ENCODE measurements around the gene USP49. TPM values are rescaled to one million over a fixed set of nuclear protein-coding genes. Genes with fewer than 3 reads are reported as not detected.

Gene USP49
- total RNA-seq, 2 experiments from 2014 or later: 6.1 to 6.3 TPM

DNA sequence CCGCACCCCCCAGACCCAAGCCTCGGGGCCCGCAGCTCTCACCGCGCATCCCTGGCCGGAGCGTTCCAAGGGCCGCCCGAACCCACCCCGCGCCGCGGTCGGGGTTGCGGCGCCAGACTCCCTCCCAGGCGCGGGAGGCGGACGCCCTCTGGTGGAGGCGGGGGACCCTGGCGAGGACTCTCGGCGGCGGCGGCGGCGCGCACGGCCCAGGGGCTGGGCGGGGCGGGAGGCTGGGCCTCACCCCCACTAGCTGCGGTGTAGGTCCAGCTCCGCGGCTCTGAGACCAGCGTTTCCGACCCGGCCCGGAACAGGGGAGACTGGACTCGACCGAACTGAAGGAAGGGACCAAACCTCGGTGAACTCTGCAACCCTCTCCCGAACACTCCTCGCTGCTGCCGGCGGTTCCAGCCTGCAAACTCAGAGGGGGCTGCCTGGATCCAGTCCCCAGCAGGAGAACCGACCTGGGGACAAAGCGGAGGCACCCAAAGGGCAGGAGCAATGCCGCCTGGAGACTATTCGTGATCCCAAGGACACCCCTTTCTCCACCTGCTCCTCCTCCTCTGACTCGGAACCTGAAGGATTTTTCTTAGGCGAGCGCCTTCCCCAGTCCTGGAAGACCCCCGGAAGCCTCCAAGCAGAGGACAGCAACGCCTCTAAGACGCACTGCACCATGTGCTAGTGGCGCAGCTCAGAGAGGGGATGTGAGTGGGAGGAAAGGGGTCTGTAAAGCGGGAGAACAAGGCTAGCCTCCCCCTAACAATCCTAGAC is 108.5 kb downstream of the USP49 start:
- DNase-seq: peak; percentile 91
- intact Hi-C loops (cut with micrococcal nuclease): loop anchor here (1.0 to 5.0 kb wide), 7 partner anchors 7 to 264 kb away; partner anchors contain the start of genes BYSL, FRS3, MED20 and TAF8
- CTCF ChIA-PET: interaction anchor here (0.5 to 5.5 kb wide), 33 partner anchors 8 to 1536 kb away, joined by 3 to 94 read pairs (median 4); partner anchors contain the start of genes BYSL, MED20, TAF8 and TBCC
- Mint-ChIP-seq H3K4me1 (ENCODE audit: low read depth) (peaks cover 20% of the 10 kb centered on the region), H3K27me3 (no peaks in the 10 kb centered on the region), H3K4me3 (peak overlapping the region; percentile 92), H3K36me3 (peaks cover 24% of the 10 kb centered on the region), H3K9me3 (no peaks in the 10 kb centered on the region), H3K27ac (peak overlapping the region; percentile 90)
- POLR2A ChIA-PET: interaction anchor here (0.6 to 1.6 kb wide), 8 partner anchors 80 to 264 kb away, joined by 3 to 10 read pairs (median 4); partner anchors contain the start of genes BYSL, CCND3, TAF8 and USP49

DNA sequence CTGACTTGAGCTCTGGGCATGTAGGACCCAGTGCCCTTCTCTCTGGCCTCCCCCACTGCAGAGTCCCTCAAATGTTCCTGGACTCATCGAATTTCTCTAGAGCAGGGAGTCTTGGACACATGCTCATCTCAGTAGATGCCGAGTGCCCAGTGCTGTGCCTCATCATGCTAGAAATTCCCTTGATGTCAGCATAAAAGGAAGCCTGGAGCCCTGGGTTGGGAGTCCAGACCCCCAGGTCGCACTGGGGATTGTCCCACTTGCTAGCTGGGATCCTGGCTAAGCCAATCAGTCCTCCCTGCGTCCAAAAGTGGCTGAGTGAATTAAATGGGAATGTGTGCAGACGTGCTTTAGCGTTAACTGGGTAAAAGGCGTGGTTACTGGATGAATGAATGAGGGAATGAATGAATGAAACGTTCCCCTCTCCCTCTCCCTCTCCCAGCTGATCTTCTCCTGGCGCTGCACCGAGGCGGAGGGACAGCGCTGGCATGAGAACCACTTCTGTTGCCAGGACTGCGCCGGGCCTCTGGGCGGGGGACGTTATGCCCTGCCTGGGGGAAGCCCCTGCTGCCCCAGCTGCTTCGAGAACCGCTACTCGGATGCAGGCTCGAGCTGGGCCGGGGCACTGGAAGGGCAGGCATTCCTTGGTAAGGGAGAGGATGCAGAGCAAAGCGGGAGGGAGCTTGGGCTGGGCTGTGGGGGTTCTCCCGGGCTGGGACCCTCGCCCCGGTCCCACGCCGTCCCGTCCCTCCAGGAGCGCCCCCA is 109.3 kb downstream of the USP49 start:
- no peak overlapping the region for H3K27ac Mint-ChIP-seq
- POLR2A ChIA-PET: interaction anchor here (0.9 to 1.6 kb wide), 2 partner anchors 135 to 237 kb away, joined by 3 to 4 read pairs; partner anchors contain the start of gene BYSL
- peaks cover 5% of the 10 kb centered on the region for H3K27me3 Mint-ChIP-seq
- intact Hi-C loops (cut with micrococcal nuclease): loop anchor here (5.0 kb wide), 1 partner anchor 151 kb away; no protein-coding TSS in a partner anchor
- H3K9me3 Mint-ChIP-seq: no peaks in the 10 kb centered on the region
- DNase-seq: no peak
- peak overlapping the region; percentile 92 for H3K4me3 Mint-ChIP-seq
- CTCF ChIA-PET: interaction anchor here (0.7 to 5.5 kb wide), 24 partner anchors 8 to 960 kb away, joined by 3 to 94 read pairs (median 5); partner anchors contain the start of genes BYSL, MED20, TAF8 and TBCC
- peaks cover 21% of the 10 kb centered on the region for H3K36me3 Mint-ChIP-seq
- H3K4me1 Mint-ChIP-seq (ENCODE audit: low read depth): peaks cover 25% of the 10 kb centered on the region

DNA sequence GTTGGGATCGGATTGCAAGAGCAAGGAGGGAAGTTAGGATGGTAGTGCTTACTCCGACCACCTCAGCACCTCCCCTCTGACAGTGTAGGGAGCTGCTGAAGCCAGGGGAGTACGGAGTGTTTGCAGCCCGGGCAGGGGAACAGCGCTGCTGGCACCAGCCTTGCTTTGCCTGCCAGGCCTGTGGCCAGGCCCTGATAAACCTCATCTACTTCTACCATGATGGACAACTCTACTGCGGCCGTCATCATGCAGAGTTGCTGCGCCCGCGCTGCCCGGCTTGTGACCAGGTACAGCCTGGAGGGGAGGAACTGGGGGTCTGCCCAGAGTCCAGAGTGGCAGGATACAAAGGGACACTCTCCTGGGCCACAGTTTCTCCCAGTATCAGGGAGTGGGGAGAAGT is 109.9 kb downstream of the USP49 start:
- H3K36me3 Mint-ChIP-seq: peaks cover 19% of the 10 kb centered on the region
- no peak for DNase-seq
- ChIA-PET POLR2A (no interaction called here), CTCF (interaction anchor here (0.7 to 5.5 kb wide), 6 partner anchors 9 to 762 kb away, joined by 4 to 94 read pairs (median 14); partner anchors contain the start of gene TAF8)
- no peak overlapping the region for H3K4me3 Mint-ChIP-seq
- peaks cover 6% of the 10 kb centered on the region for H3K27me3 Mint-ChIP-seq
- H3K9me3 Mint-ChIP-seq: no peaks in the 10 kb centered on the region
- no peak overlapping the region for H3K27ac Mint-ChIP-seq
- peaks cover 24% of the 10 kb centered on the region for H3K4me1 Mint-ChIP-seq (ENCODE audit: low read depth)
- intact Hi-C loops (cut with micrococcal nuclease): loop anchor here (5.0 kb wide), 1 partner anchor 152 kb away; no protein-coding TSS in a partner anchor

DNA sequence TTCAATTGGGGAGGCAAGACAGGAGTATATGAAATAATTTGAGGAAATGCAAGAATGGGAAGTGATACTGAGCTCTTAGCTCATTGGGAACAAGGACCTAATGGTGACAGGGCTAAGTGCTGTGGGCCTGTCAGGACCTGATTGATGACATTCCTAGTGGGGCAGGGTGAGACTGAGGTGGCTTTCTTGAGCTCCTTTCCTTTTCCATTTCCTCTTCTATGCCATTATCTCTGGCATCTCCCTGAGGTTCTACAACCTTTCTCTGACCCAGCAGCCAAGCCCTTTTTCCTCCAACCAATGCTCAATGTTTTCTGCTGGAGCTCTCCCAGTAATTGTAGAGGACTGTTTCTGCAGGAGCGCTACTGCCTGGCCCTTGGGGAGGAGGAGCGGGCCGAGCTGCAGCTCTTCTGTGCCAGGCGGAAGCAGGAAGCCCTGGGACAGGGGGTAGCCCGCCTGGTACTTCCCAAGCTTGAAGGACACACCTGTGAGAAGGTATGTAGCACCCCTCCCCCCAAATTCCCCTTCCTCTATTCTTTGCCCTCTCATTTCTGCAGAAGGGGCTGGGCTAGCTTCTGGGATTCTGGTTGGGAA is 110.5 kb downstream of the USP49 start:
- no peak overlapping the region for H3K4me3 Mint-ChIP-seq
- H3K27me3 Mint-ChIP-seq: peaks cover 6% of the 10 kb centered on the region
- POLR2A ChIA-PET: no interaction called here
- H3K27ac Mint-ChIP-seq: no peak overlapping the region
- CTCF ChIA-PET: interaction anchor here (0.7 to 5.5 kb wide), 4 partner anchors 8 to 763 kb away, joined by 4 to 94 read pairs (median 4); no protein-coding TSS in a partner anchor
- H3K4me1 Mint-ChIP-seq (ENCODE audit: low read depth): peaks cover 20% of the 10 kb centered on the region
- no peak for DNase-seq
- intact Hi-C loops (cut with micrococcal nuclease): loop anchor here (5.0 kb wide), 2 partner anchors 153 to 433 kb away; partner anchors contain the start of gene MRPS10
- peaks cover 14% of the 10 kb centered on the region for H3K36me3 Mint-ChIP-seq
- no peaks in the 10 kb centered on the region for H3K9me3 Mint-ChIP-seq

DNA sequence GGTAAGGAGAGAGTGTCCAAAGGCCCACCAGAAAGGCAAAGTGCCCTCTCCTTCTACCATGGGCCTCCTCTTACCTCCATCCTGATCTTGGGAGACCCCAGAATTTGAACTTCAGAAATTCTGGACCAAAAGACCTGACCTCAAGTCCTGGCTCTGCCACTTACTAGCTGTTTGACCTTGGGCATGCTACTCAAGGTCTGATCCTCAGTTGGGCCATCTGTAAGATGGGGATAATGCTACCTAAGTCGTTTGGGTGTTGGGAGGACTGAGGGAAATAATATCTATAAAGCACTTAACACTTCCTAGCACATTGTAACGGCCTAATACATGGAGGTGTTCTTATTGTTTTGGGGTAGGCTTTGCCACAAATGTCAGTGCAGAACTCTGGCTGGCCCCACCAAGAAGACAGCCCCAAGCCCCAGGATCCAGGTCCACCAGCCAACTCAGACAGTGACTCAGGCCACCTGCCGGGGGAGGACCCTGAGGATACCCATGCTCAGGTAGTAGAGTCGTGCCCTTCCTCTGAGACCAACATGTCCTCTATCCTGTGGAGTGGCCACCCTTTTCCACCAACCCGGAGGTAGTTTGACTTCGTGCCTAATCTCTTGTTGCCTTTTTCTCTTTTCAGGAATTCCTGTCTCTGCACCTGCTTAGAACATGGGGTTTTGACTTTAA is 111.9 kb downstream of the USP49 start:
- intact Hi-C loops (cut with micrococcal nuclease): loop anchor here (5.0 kb wide), 1 partner anchor 434 kb away; the partner anchor contains the start of gene MRPS10
- peaks cover 18% of the 10 kb centered on the region for H3K4me1 Mint-ChIP-seq (ENCODE audit: low read depth)
- no peak overlapping the region for H3K4me3 Mint-ChIP-seq
- H3K27ac Mint-ChIP-seq: no peak overlapping the region
- no peaks in the 10 kb centered on the region for H3K9me3 Mint-ChIP-seq
- no peak for DNase-seq
- CTCF ChIA-PET: interaction anchor here (0.6 to 5.5 kb wide), 6 partner anchors 77 to 265 kb away, joined by 3 to 94 read pairs (median 4); no protein-coding TSS in a partner anchor
- POLR2A ChIA-PET: no interaction called here
- peaks cover 6% of the 10 kb centered on the region for H3K36me3 Mint-ChIP-seq
- peaks cover 6% of the 10 kb centered on the region for H3K27me3 Mint-ChIP-seq

DNA sequence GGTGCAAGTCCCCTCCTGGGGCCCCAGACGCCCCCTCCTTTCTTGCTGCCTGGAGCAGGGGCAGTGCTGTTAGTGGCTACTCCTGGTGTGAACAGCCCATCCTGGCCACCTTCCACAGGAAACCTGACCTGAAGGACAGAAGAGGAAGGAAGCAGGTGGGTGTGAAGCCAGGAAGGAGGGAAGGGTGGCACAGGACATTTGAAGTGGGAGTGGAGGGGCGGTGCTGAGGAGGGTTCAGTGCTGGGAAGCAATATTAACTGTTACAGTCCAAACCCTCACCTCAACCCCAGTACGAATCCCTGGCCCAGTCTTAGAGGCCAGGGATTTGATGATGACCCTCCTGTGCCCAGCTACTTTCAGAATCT is 113.8 kb downstream of the USP49 start:
- intact Hi-C loops (cut with micrococcal nuclease): loop anchor here (5.0 kb wide), 1 partner anchor 436 kb away; the partner anchor contains the start of gene MRPS10
- DNase-seq: no peak

DNA sequence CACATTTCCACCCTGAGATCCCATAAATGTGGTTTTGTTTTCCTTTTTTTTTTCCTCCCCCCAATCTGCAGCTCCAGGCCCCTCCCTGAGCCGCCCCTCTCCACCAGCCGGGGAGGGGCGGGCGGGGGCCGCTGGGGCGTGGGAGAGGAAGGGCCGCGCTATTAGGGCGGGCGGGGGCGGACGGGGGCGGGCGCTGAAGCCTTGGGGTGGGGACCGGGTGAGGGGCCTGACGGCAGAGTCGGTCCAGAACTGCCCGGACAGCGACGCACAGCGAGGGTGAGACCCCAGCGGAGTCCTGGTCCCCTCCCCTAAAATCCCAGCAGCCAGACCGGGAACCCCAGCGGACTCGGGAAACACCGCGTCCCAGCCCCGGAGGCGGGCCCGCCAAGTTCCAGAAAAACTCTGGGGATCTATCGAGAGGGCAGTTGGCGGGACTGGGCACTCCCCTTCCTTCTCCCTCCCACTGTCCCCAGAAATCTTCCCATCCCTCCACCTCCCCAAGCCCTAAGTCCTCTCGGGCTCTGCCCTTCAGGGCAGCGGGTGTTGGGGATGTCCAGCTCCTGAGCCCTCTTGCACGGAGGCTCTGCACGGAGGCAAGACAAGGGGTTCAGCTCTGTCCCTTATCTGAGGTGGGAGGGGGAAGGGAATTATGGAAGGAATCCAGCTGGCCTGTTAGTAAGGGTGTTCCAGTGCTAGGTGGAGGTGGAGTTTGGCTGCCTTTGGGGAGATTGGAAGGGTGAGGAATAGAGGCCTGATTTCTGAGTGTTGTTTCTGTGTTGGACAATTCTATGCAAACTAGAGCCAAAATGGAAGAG is 114.4 kb downstream of the USP49 start, which contains the start of gene PRICKLE4:
TSS of gene PRICKLE4 (plus strand) at position 232 of the 815 bp plus-strand sequence. CDS start 2,692 bp downstream, outside the sequence.
- Mint-ChIP-seq H3K4me1 (ENCODE audit: low read depth) (peaks cover 14% of the 10 kb centered on the region), H3K9me3 (no peaks in the 10 kb centered on the region), H3K27ac (peak within 1 kb of the TSS; percentile 26), H3K36me3 (no peaks in the 10 kb centered on the region), H3K4me3 (peak within 1 kb of the TSS; percentile 84), H3K27me3 (peaks cover 6% of the 10 kb centered on the region)
- intact Hi-C loops (cut with micrococcal nuclease): loop anchor here (1.0 to 5.0 kb wide), 4 partner anchors 264 to 437 kb away; partner anchors contain the start of gene MRPS10
- ChIA-PET POLR2A (no interaction called here), CTCF (interaction anchor here (0.7 to 2.9 kb wide), 6 partner anchors 46 to 323 kb away, joined by 3 to 9 read pairs (median 3); partner anchors contain the start of genes BYSL and MED20)
- no peak for DNase-seq

More for the DNA sequence above, 113.8 kb downstream of the USP49 start:
- ChIA-PET CTCF (interaction anchor here (0.6 to 2.9 kb wide), 8 partner anchors 39 to 322 kb away, joined by 3 to 9 read pairs (median 3); partner anchors contain the start of genes BYSL and MED20), POLR2A (no interaction called here)
- H3K36me3 Mint-ChIP-seq: no peaks in the 10 kb centered on the region
- peak overlapping the region; percentile 47 for H3K4me3 Mint-ChIP-seq
- peaks cover 6% of the 10 kb centered on the region for H3K27me3 Mint-ChIP-seq
- H3K4me1 Mint-ChIP-seq (ENCODE audit: low read depth): peaks cover 17% of the 10 kb centered on the region
- no peak overlapping the region for H3K27ac Mint-ChIP-seq
- H3K9me3 Mint-ChIP-seq: no peaks in the 10 kb centered on the region

DNA sequence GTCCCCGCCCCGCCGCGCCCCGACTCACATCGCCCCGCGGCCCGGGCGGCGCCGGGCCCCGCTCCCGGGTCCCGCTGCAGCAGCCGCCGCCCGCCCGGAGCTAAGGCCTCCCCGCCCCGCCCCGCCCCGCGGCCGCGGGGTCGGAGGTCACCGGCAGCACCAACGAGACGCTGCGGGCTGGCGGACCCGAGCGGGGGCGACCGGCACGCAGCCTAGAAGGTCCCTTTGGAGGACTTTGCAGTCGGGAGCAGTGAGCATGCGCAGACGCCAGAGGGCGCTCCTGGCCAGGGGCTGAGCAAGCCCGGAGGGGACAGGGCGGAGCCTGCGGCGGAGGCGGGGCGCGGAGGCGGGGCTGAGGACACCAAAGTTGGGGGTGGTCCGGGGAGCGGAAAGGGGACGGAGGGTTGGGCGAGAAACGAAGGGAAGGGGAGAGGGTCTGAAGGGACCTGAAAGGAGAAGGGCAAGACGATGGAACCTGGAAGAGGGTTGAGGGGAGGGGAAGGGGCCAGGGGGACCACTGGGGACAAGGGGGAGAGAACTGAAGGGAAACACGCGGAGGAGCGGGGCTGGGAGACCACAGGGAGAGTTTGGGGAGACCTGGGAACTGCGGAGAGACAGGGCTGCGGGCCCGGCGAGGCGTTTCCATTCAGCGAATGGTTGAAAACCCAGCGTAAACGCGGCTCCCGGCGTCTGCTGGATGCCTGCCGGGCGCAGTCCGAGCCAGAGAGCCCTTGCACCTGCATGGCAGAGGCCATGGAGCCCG is 115.2 kb downstream of the USP49 start, which contains the start of gene FRS3:
TSS of gene FRS3 (minus strand) at position 113 of the 763 bp plus-strand sequence. CDS start 2,913 bp downstream, outside the sequence.
- ChIA-PET CTCF (interaction anchor here (0.6 to 1.0 kb wide), 6 partner anchors 8 to 435 kb away, joined by 3 to 5 read pairs (median 3); partner anchors contain the start of genes BYSL and MED20), POLR2A (no interaction called here)
- Mint-ChIP-seq H3K36me3 (peaks cover 3% of the 10 kb centered on the region), H3K9me3 (no peaks in the 10 kb centered on the region), H3K4me3 (peak within 1 kb of the TSS; percentile 85), H3K27me3 (peaks cover 6% of the 10 kb centered on the region), H3K4me1 (ENCODE audit: low read depth) (peaks cover 13% of the 10 kb centered on the region), H3K27ac (peak within 1 kb of the TSS; percentile 38)
- intact Hi-C loops (cut with micrococcal nuclease): loop anchor here (1.0 to 5.0 kb wide), 6 partner anchors 7 to 437 kb away; partner anchors contain the start of genes MRPS10, TFEB and TOMM6
- peak; percentile 99 for DNase-seq

DNA sequence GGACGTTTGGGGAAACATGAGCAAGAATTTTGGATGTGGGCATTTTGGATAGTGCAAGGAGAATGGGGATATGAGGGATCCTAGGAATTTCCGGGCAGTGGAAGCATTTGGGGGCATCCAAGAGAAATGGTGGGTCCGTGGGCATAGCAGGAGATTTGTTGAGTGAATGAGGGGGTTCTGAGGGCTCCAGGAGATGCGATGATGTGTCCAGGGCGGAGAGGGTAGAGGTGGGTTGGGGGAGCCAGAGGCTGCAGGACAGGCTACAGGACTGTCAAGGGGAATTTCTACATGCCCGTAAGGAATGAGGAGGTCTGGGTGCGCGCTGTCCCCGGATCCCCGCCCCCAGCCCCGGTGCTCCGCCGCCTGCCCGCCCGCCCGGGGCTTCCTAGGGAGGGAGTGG is 115.8 kb downstream of the USP49 start:
- Mint-ChIP-seq H3K36me3 (peaks cover 6% of the 10 kb centered on the region), H3K27ac (no peak overlapping the region), H3K4me3 (peak overlapping the region; percentile 85), H3K27me3 (peaks cover 6% of the 10 kb centered on the region), H3K9me3 (no peaks in the 10 kb centered on the region), H3K4me1 (ENCODE audit: low read depth) (peaks cover 13% of the 10 kb centered on the region)
- ChIA-PET CTCF (interaction anchor here (0.6 to 1.0 kb wide), 6 partner anchors 9 to 435 kb away, joined by 3 to 5 read pairs (median 3); partner anchors contain the start of genes BYSL and MED20), POLR2A (no interaction called here)
- no peak for DNase-seq
- intact Hi-C loops (cut with micrococcal nuclease): loop anchor here (1.0 to 5.0 kb wide), 2 partner anchors 8 to 42 kb away; partner anchors contain the start of genes TFEB and TOMM6

Data from activated CD4-positive, alpha-beta memory T cell treated with anti-CD3 and anti-CD28 coated beads for 36 hours (primary cell).